GM12874 (cell line): Measurements from ENCODE around the gene PRRC1.

Experiments used
- CTCF ChIP-seq: IDR thresholded peaks from 2 replicates; pipeline ENCODE4 v1.5.1; 2011; ENCODE audit warnings: low read depth, mild to moderate bottlenecking, control low read depth, low read length, moderate library complexity; ENCODE audit not compliant: insufficient read depth

The PRRC1 gene

GRCh38 chr5:127506616-127507015 is 10.8 kb upstream of the PRRC1 start:
- TF ChIP-seq CTCF, result no peak

GRCh38 chr5:127508644-127509373 is 8.6 kb upstream of the PRRC1 start:
- no peak for TF ChIP-seq CTCF

- no peak for TF ChIP-seq CTCF
Measured at GRCh38 chr5:127513408-127513970, 4.0 kb upstream of the PRRC1 start.

- no peak for TF ChIP-seq CTCF
Measured at GRCh38 chr5:127514816-127515215, 2.6 kb upstream of the PRRC1 start.

- TF ChIP-seq CTCF, result no peak
Measured at GRCh38 chr5:127515693-127516440, 1.6 kb upstream of the PRRC1 start.

GRCh38 chr5:127517110-127517479 is 345 bp upstream of the PRRC1 start:
- no peak for TF ChIP-seq CTCF

GRCh38 chr5:127518319-127518621 is 830 bp downstream of the PRRC1 start:
- no peak for TF ChIP-seq CTCF
